GM20431 (cell line): ENCODE data around the gene MSANTD7.
"Not testable (repeated sequence)": the region's sequence is repeated elsewhere in the genome, so short reads cannot be mapped to it uniquely, and the experiment has no call there.

ENCODE experiments used
- in situ Hi-C: fragments of 300-500 bp; cut with MseI, MboI; formaldehyde crosslinking; loops from one replicate; pipeline ENCODE4 v1.15.0; 2020; ENCODE audit warnings: low sequenced_read_pairs; ENCODE audit not compliant: unreplicated experiment

Gene MSANTD7

GRCh38 chr10:14836208-14836607, 1.9 kb upstream of the MSANTD7 start:
- in situ Hi-C loops, result no loop called here

- in situ Hi-C loops, result no loop called here
These were observed 926 bp upstream of the MSANTD7 start for GRCh38 chr10:14837003-14837756.

GRCh38 chr10:14838582-14839304, 637 bp downstream of the MSANTD7 start:
- in situ Hi-C loops, result no loop called here

GRCh38 chr10:14839305-14839695, 1.2 kb downstream of the MSANTD7 start:
- in situ Hi-C loops, result no loop called here

GRCh38 chr10:14840178-14840577, 2.1 kb downstream of the MSANTD7 start:
- in situ Hi-C loops, result no loop called here

- in situ Hi-C loops, result no loop called here
These were observed 5.4 kb downstream of the MSANTD7 start for GRCh38 chr10:14843327-14843988.

- in situ Hi-C loops, result no loop called here
These were observed 6.8 kb downstream of the MSANTD7 start for GRCh38 chr10:14844948-14845347.

GRCh38 chr10:14852236-14852635, 14.1 kb downstream of the MSANTD7 start:
- in situ Hi-C loops, result no loop called here

GRCh38 chr10:14855453-14855852, 17.3 kb downstream of the MSANTD7 start:
- in situ Hi-C loops, result no loop called here

- in situ Hi-C loops, result no loop called here
These were observed 20.3 kb downstream of the MSANTD7 start for GRCh38 chr10:14858338-14858960.

GRCh38 chr10:14859043-14859442, 20.9 kb downstream of the MSANTD7 start:
- in situ Hi-C loops, result no loop called here

- in situ Hi-C loops, result no loop called here
These were observed 21.7 kb downstream of the MSANTD7 start for GRCh38 chr10:14859775-14860174.

GRCh38 chr10:14860791-14861190, 22.7 kb downstream of the MSANTD7 start:
- in situ Hi-C loops, result no loop called here

GRCh38 chr10:14864466-14864865, 26.4 kb downstream of the MSANTD7 start:
- in situ Hi-C loops, result not testable (repeated sequence)

GRCh38 chr10:14864871-14865270, 26.8 kb downstream of the MSANTD7 start:
- in situ Hi-C loops, result not testable (repeated sequence)

GRCh38 chr10:14873090-14873760, 35.1 kb downstream of the MSANTD7 start:
- in situ Hi-C loops, result no loop called here

GRCh38 chr10:14875941-14876340, 37.8 kb downstream of the MSANTD7 start:
- in situ Hi-C loops, result no loop called here

- in situ Hi-C loops, result no loop called here
These were observed 38.7 kb downstream of the MSANTD7 start for GRCh38 chr10:14876764-14877163.

- in situ Hi-C loops, result no loop called here
These were observed 40.4 kb downstream of the MSANTD7 start, which contains the start of gene SUV39H2 for GRCh38 chr10:14878266-14879123. Gene SUV39H2 (plus strand): TSS chr10:14878866. CDS start chr10:14878889, 23 bp downstream.
